Stimulated activated CD8-positive, alpha-beta memory T cell treated with anti-CD3 and anti-CD28 coated beads, Interleukin-7, amount 100 ng/mL, for 48 hours (primary cell): ENCODE results near the gene BBS4.
"Not testable (repeated sequence)": the region's sequence is repeated elsewhere in the genome, so short reads cannot be mapped to it uniquely, and the experiment has no call there.

ENCODE experiments used
- DNase-seq, 2 donors: peaks; one replicate each; pipeline ENCODE4 v3.0.0-alpha.2; 2020; ENCODE audit warnings: low read depth in 1 of 2; ENCODE audit errors: extremely low read depth in 1 of 2

Gene BBS4

DNA sequence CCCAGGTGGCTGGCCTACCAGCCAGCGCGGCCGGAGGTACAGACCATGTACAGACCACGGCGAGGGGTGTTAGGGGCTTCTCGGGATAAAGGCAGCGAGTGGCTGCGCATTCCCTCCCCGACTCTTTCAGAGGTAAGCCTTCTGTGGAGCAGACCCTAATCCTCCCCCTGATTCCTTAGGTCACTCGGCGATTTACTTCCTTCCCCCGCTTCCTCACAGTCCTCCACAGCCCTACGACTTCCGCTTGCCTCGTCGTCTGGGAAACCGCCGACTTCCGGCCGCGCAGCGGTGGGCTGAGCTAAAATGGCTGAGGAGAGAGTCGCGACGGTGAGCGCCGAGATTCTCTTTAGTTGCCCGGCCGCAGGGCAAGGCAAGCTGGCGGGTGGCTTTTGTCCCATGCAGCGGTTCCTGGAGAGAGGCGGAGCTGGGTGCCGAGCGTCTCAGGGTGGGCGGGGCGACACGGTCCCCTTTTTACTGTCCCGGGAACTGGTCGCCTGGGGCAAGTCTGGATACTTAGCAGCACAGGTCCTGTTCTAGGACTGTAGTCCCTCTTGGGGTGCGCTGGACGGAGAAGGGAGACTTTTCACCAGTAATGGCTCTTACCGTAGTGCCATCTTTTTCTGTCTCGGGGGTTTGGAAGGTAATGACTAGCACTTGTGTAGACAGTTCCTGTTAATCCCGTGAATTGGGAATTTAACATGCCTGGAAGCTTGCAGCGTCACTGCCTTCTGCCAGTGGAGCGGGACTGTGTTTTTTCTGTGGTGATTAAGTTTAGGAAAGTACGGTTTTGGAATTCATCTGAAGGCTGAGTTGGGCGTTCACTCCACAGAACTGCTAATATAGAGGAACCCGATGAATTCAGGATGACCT lies at the start of gene BBS4, which contains the start of gene HIGD2B:
TSS of gene BBS4 (plus strand) at position 283 of the 870 bp plus-strand sequence. CDS start at position 304, 21 bp downstream.
TSS of gene HIGD2B (minus strand) at position 258 of the 870 bp plus-strand sequence. CDS start 9,808 bp downstream, outside the sequence.
- DNase-seq = peak; percentile 78 to 81

DNA sequence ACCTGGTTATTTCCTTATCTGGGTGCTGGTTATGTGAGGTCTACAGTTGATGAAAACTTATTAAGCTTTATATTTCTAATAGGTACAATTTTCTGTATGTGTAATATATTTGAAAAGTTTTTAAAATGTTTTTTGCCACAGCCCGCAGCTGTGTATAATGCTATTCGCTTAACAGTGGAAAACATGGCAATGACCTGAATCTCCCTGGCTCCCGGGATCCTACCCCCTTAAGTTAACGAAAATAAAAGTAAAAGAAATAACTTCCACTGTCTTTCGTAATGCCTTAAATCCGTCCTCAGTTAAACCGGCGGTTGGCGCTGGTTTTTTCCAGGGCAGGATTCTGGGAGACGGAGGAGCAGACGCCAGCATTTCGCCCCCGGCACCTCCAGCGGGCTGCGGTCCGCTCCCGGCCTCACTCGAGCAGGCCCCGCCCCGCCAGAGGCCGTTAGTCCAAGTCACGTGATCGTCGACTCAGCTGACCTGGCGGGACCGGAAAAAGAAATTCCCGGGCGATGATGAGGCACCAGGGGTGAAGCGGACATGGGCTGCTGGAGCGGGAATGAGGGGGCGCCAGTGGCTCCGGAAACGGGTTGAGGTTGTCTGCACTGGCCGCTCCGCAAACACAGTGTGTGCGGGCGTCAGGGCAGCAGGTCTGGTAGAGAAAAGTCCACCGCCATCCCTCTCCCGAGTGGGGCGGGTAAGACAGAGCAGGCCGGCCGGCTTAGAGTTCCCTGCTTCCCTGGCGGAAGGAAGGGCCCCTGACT lies 49.3 kb upstream of the BBS4 start:
- DNase-seq = peak; percentile 17 to 43

DNA sequence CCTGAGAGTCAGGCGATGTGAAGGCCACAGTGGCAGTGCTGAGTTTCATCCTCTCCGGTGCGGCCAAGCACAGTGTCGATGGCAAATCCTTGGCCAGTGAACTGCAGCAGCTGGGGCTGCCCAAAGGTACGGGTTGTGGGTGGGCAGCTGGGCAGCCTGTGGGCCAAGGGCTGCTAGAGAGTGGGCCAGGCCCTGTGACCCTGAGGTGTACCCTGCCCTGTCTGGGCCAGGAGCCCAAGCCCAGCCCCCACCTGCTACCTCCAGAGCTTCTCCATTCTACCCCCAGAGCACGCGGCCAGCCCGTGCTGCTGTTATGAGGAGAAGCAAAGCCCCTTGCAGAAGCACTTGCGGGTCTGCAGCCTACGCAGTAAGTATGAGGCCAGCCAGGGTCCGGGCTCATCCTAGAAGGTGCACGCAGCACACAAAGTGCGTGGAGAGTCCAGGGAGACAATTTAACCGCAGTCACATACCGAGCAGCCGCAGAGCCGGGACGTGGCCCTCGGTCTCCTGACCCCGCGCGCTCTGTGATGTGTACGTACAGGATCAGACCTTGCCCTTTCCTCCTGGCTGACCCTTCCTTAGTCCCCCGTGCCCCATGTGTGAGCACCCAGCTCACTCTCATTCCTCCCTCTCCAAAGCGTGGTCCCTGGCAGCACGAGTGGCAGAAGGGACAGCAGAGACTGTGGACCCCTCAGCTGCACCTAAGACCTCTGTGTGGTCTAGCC lies 46.1 kb upstream of the BBS4 start:
- not testable (repeated sequence) for DNase-seq

DNA sequence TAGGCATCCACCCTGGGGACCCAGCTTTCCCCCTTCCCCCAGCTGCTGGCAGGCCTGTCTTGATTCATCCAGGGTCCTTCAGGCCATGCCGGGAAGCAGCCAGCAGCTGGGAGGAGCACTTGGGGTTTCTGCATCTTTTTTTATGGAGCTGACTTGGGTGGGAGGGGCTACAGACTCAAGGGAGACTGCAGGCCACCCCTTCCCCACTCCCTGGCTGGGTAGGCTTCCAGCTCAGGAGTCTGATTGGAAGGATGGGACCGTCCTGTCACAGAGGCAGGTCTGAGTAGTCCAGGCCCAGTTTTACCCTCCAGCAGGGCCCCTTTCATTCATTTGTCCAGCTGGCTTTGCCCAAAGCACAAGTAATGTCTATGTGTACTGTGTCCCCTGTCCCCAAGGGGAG lies 43.7 kb upstream of the BBS4 start:
- DNase-seq = not testable (repeated sequence)

GRCh38 chr15:72648631-72649253 lies 37.3 kb upstream of the BBS4 start:
- not testable (repeated sequence) for DNase-seq

DNA sequence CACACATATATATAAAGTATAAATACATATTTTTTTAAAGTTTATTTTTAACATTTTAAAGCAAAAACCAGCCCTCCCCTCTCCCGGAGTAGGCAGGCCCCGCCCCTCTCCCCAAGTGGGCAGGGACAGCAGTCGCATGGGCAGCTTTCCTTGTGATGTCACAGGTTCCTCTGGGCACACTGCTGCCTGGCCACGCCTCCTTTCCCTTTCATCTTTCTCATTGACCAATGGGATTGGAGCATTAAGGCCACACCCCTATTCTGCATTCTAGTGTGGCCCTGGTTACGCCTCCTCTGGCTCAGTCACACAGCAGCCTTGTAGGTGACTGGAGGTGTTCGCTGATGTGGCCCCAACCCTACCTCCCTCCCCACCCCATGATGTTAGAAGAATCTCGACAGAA lies 31.6 kb upstream of the BBS4 start, which contains the start of gene GOLGA6B:
TSS of gene GOLGA6B (plus strand) at position 301 of the 400 bp plus-strand sequence. CDS start at position 342, 41 bp downstream.
- not testable (repeated sequence) for DNase-seq

- DNase-seq = not testable (repeated sequence)
Measured at GRCh38 chr15:72656014-72656413, 30.0 kb upstream of the BBS4 start.

- not testable (repeated sequence) for DNase-seq
Measured at GRCh38 chr15:72661081-72661480, 24.9 kb upstream of the BBS4 start.

DNA sequence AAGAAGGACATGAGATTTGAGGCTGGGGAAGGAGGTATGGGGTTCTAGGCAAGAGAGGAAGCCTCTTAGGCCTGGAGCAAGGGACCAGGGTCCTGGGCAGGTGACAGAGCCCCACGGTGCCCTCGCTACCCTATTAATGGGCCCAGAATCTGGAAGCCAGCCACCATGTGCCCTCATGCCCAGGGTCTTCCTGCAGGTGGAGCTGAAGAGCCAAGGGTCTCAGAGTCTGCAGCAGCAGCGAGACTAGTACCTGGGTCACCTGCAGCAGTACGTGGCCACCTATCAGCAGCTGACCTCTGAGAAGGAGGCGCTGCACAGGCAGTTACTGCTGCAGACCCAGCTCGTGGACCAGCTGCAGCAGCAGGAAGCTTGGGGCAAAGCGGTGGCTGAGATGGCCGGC lies 22.1 kb upstream of the BBS4 start:
- not testable (repeated sequence) for DNase-seq

- DNase-seq = not testable (repeated sequence)
Measured at GRCh38 chr15:72665706-72666105, 20.3 kb upstream of the BBS4 start.

DNA sequence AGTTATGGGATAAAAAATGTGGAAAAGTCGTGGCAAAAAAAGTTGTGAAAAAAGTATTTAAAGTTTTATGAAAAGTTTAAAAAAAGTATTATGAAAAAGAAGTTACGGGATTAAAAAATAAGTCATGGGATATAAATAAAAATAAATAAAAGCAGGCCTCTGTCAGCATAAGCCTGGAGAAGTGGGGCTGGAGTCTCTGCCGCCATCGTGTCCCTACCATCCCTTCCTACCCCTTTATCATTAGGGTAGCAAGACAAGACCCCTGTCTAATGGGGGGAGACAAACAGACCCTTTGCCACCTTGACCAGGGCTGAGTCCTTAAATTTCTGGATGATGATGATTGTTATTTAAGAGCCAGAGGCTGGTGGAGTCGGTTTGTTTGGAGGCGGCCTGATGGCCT lies 16.2 kb upstream of the BBS4 start:
- not testable (repeated sequence) for DNase-seq

GRCh38 chr15:72670656-72671352 lies 15.2 kb upstream of the BBS4 start:
- DNase-seq = peak; percentile 30 to 53

- DNase-seq = no peak
Measured at GRCh38 chr15:72671525-72671924, 14.5 kb upstream of the BBS4 start.

DNA sequence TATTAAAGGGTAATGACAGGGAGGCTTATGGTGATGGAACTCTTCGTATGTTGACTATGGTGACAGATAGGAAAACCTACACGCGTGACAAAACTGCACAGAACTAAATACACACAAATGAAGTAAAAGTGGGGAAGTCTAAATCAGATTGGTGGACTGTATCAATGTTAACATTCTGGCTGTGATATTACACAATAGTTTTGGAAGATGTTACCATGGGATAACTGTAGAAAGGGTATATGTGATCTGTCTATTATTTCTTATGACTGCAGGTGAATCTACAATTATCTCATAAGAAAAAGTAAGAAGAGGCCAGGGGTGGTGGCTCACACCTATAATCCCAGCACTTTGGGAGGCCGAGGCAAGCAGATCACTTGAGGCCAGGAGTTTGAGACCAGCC lies 9.2 kb upstream of the BBS4 start:
- no peak for DNase-seq

GRCh38 chr15:72680931-72681330 lies 5.1 kb upstream of the BBS4 start:
- DNase-seq = no peak

GRCh38 chr15:72682772-72683171 lies 3.2 kb upstream of the BBS4 start:
- DNase-seq = no peak

DNA sequence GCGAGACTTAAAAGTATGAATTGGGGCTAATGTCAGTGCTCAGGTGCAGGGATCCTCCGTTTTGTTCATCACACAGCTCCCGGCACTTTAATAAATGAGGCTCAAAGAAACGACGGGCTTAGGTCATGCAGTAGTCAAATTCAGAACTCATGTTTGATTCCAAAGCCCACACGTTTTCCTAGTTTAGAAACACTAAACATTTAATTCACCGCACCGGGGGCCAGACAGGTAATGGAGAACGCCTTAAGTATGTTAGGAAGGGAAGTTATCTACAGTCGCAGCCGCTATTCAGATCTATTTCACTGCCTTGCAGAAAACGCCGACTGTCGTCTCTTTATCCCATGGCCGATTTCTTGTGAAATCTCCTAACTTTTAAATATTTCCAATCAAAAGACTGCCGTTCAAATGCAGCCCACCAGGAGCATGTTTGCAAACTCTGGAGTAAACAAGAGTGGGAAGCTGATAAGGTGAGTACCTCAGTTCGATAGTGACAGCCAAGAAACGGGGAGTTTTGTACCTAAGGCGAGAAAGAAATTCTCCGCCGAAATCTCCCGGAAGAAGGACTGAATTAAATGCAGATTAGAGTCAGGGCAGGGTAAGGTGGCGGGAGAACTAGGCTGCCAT lies 594 bp upstream of the BBS4 start:
- no peak for DNase-seq

GRCh38 chr15:72688697-72689096 lies 2.7 kb downstream of the BBS4 start:
- DNase-seq = no peak

GRCh38 chr15:72690938-72691337 lies 4.9 kb downstream of the BBS4 start:
- DNase-seq = no peak
